ENCODE data around the gene ATP11B.

ATP11B gene

GRCh38 chr3:182954553-182955235 lies 161.4 kb downstream of the ATP11B start:
- DNase-seq (ENCODE audit: low read depth): no peak
- no peak overlapping the region for H3K4me3 ChIP-seq (ENCODE audit: low read depth, low read length)
- TF ChIP-seq CTCF (conservative IDR thresholded peaks at IDR 0.05; ENCODE audit: low read depth, low read length): no peak

- DNase-seq (ENCODE audit: low read depth): no peak
- no peak overlapping the region for H3K4me3 ChIP-seq (ENCODE audit: low read depth, low read length)
- TF ChIP-seq CTCF (conservative IDR thresholded peaks at IDR 0.05; ENCODE audit: low read depth, low read length): no peak
Observed at GRCh38 chr3:182957226-182957625, 163.9 kb downstream of the ATP11B start.

- TF ChIP-seq CTCF (conservative IDR thresholded peaks at IDR 0.05; ENCODE audit: low read depth, low read length): no peak
- no peak for DNase-seq (ENCODE audit: low read depth)
Observed at GRCh38 chr3:182957676-182958266, 164.5 kb downstream of the ATP11B start.

GRCh38 chr3:182959474-182960350 lies 166.4 kb downstream of the ATP11B start:
- peak; percentile 56 for DNase-seq (ENCODE audit: low read depth)
- TF ChIP-seq CTCF (conservative IDR thresholded peaks at IDR 0.05; ENCODE audit: low read depth, low read length): no peak
- H3K4me3 ChIP-seq (ENCODE audit: low read depth, low read length): no peak overlapping the region

More at GRCh38 chr3:182957676-182958266, 164.5 kb downstream of the ATP11B start:
- no peak overlapping the region for H3K4me3 ChIP-seq (ENCODE audit: low read depth, low read length)

- no peak overlapping the region for H3K4me3 ChIP-seq (ENCODE audit: low read depth, low read length)
- peak; percentile 31 for DNase-seq (ENCODE audit: low read depth)
- TF ChIP-seq CTCF (conservative IDR thresholded peaks at IDR 0.05; ENCODE audit: low read depth, low read length): peak; percentile 3
Observed at GRCh38 chr3:182962166-182962565, 168.9 kb downstream of the ATP11B start.

- TF ChIP-seq CTCF (conservative IDR thresholded peaks at IDR 0.05; ENCODE audit: low read depth, low read length): no peak
- no peak for DNase-seq (ENCODE audit: low read depth)
- H3K4me3 ChIP-seq (ENCODE audit: low read depth, low read length): no peak overlapping the region
Observed at GRCh38 chr3:182964179-182964578, 170.9 kb downstream of the ATP11B start.
